ENCODE measurements around the gene MBD6.

MBD6 gene

DNA sequence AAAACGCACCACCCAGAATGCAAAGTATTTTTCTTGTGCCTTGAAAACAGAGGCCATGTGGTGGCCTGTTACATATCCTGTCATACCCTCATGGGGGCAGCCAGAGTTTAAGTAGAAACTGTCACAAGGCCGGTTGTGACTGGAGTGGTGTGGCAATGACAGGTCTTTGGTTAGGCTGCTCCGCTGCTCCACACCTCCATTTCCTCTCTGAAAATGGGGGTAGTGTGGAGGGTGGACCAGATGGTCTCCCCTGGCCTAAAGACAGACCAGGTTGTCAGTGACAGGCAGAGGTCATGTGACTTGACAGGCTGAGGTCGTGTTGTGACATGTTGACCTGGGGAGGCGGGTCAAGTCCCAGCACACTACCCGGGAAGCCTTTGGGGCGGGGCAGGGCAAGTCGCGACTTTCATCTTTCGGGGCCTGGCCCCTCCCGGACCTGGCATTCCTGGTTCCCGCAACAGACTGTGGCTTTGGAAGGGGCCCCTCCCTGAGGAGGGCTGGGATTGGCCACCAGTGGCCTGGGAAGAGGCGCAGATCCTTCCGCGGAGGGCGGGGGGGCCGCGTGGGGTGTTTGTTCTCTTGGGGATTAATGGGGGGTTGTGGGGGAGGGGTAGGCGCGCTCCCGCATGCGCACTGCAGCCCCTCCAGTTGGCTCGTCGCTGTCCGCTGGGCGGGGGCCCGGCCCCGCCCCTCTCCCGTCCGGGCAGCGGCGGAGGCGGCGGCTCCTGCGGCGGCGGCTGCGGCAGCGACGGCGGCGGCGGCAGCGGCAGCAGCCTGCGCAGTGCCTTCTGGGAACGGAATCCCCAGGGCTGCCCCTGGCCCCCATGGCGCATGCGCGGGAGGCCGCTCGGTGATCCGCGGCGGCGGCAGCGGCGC lies at the start of gene MBD6:
Gene MBD6 (plus strand): TSS at position 814 of the 876 bp plus-strand sequence. CDS start 1,480 bp downstream, outside the sequence.
- peak; percentile 91 for DNase-seq

GRCh38 chr12:57473392-57473791 lies 49.2 kb upstream of the MBD6 start:
- no peak for DNase-seq

- no peak for DNase-seq
These were observed 48.7 kb upstream of the MBD6 start for GRCh38 chr12:57473886-57474285.

DNA sequence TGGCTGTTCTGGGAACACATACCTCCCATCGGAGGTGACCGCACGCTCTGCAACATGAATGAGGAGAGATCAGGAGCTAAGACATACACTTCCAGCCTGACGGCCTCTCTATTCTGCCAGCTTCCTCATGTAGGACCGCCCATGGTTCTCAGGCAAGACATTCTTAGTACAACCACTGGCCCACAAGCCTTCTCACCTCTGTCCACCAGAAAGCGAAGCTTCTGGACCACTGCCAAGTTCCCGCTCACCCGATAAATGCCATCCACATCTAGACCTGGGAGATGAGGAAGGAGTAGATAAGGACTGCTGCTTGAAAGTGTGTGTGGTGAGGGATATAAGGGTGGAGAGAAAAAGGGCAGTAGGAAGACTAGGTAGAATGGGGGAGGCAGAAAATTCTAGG lies 48.2 kb upstream of the MBD6 start:
- DNase-seq, result no peak

DNA sequence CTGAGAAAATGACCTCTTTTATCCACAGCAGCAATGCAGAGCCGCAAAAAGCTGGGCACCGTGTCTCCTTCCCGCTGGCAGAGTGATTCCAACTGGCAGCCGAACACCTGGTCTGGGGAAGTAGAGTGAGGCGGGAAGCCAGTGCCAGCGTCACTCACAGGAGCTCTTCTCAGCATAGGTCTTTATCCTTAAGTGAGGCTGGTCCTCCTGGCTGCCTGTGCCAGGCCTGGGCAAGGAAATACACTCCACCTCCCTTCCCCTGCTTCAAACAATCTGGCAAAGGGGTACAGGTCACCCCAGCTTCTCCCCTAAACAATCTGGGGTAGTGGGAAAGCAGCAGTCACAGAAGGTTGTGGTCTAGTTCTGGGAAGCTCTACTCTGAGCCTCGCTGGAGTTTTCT lies 47.8 kb upstream of the MBD6 start:
- no peak for DNase-seq

DNA sequence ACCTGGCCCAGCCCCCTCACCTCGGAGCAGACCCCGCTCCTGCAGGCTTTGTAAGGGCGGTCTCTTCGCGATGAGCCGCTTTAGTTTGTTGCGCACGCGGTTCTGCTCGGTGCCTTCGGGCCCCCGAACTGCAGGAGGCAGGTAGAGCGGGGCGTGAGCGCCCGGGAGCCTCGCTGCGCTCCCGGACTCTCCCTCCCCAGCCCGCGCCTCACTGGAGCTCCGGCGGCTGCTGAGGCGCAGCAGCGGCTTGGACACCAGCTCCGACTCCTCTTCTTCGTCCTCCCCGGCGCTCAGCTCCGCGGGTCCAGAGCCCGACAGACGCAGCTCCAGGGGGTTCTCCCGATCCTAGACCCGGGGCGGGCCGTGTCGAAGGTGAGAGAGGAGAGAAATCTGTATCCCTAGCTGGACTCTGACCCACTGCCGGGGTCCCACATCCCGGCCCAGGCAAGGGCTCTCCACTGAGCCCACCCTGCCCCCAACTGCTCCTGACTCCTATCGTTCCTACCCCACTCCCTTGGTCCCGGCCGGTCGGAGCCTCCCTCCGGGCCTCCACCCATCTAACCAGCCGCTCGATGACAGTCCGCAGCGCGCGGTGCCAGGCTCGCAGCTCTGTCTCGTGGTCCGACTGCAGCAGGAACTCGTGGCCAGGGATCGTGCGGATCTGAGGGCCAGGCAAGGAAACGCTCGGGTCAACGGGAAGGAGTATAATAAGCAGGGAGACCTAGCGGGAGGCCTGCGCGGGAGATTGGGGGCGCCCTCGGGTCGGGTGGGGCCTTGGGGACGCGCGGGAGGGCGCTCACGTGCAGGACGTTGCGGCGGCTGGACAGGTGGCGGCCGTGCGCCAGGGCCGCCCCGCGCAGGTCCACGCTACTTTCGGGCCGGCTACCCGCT lies 47.1 kb upstream of the MBD6 start:
- no peak for DNase-seq

- DNase-seq, result peak; percentile 90
These were observed 46.2 kb upstream of the MBD6 start for GRCh38 chr12:57476162-57476992.

DNA sequence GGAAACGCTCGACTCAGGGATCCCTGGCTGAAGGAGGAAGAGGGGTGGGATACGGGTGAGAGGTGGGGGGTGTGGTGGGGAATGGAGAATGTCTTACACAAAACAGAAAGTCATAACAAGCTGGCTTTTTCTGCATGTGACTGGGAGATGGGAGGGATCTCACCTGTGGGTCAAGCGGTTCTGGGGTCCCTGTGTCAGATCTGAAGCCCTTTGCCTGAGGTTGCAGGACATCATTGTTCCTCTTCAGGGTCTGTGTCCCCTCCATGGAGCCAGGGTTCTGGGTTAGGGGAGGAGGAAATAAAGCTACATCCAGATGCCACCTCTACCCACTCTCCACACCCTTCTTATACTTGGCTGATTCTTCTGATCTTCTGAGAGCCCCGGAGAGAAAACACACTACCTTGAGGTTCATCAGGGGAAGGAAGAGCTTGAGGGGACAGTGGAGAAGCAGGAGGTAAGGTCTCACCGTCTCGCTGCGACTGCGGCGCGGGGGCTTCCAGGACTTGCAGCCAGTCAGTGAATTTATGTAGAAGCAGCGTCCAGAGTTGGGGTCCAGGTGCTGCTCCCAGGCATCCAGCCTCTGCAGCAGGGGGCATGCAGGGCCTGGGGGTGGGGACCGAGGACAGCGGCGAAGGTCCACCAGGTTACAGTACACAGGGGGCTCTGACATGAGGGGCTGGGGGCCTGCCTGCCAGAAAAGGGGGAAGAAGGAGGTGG lies 45.5 kb upstream of the MBD6 start:
- DNase-seq, result no peak

GRCh38 chr12:57477710-57478681 lies 44.6 kb upstream of the MBD6 start:
- DNase-seq, result peak; percentile 65

DNA sequence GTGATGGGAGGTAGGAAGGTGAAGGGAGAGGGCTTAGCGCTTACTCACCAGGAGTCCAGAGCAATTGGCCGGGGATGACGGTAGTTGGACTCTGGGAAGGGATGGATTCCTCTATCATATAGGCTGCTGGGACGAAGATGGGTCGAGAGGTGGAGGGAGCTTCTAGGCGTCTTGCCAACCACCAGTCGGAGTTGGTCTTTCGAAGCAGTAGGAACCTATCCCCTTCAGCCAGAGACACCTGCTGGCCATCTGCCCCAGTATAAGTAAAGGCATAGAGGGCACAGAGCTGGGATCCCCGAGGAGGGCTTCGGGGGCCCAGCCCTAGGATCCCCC lies 43.6 kb upstream of the MBD6 start:
- DNase-seq, result no peak

GRCh38 chr12:57479376-57480115 lies 43.1 kb upstream of the MBD6 start, which contains the start of gene ARHGAP9:
Gene ARHGAP9 (minus strand): TSS chr12:57479866. CDS start chr12:57479406, 460 bp downstream.
- DNase-seq, result peak; percentile 66

- no peak for DNase-seq
These were observed 41.0 kb upstream of the MBD6 start for GRCh38 chr12:57481671-57482070.

GRCh38 chr12:57483466-57483865 lies 39.2 kb upstream of the MBD6 start:
- no peak for DNase-seq

DNA sequence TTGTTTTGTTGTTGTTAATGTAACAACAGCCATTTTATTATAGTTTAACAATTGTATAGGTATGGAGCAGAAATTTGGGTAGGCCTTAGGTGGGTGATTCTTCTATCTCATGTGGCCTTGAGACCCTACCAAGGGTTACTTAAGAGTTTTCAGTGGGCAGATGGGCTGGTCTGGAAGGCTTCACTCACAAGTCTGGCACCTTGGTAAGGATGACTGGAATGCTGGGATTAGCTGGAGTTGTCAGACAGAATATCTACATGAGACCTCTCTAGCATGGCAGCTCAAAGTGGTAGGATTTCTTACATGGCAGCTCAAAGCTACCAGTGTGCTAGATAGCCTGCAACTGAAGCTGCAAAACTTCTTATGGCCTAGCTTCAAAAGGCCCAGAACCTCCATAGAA lies 36.9 kb upstream of the MBD6 start:
- DNase-seq, result no peak

- no peak for DNase-seq
These were observed 35.5 kb upstream of the MBD6 start for GRCh38 chr12:57487055-57487596.

DNA sequence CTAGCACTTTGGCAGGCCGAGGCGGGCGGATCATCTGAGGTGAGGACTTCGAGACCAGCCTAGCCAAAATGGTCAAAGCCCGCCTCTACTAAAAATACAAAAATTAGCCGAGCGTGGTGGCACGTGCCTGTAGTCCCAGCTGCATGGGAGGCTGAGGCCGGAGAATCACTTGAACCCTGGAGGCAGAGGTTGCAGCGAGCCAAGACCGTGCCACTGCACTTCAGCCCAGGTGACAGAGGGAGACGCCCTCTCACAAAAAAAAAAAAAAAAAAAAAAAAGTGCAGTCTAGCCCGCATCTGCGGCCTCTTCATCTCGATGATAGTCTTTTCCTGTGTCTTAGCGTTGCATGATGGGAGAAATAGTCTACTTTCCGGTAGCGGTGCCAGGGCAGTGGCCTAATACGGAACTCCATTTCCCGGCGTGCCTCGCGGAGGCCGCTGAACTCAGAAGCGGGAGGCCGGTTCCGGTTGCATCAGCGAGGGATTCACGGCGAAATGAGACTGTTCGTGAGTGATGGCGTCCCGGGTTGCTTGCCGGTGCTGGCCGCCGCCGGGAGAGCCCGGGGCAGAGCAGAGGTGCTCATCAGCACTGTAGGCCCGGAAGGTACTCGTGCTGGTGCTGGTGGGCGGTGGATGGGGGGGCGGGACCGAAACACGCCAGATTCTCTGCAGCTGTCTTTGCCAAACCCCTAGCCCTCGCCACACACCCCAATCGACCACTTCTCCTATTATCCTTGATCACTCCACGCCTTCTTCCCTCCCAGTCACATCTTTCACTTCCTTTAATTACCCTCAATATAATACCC lies 34.8 kb upstream of the MBD6 start, which contains the start of gene MARS1:
Gene MARS1 (plus strand): TSS at position 472 of the 805 bp plus-strand sequence. CDS start 23 bp downstream, at position 495.
- DNase-seq, result peak; percentile 97

DNA sequence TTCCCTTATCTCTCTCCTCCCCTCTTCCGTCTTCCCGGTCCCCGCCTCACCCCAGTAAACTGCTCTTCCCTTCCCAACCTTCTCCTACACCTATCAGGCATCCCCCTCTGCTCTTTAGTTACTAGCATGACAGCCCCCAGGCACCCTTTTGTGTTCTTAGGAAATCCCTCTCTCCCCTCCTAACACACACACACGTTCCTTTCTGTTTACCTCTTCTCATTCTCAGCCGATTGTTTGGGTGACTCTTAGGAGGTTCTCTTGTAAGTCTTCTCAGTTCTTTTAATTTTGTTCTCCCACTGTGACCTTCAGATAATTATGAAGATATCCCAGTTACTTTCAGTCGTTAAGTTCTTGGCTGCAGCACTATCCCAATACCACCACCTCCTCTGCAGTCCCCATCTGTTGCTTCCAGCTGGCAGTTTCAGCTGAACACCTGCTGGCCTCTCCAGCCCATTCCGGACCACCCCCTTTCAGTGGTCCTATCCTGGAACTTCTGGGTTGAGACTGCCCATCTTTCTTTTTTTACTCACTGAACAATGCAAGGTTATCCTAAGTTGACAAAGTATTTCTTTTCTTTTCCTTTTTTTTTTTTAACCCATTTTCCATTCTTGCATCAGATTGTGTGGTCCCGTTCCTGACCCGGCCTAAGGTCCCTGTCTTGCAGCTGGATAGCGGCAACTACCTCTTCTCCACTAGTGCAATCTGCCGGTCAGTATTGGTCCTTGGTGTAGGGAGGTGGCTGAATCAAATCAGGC lies 34.0 kb upstream of the MBD6 start:
- no peak for DNase-seq

DNA sequence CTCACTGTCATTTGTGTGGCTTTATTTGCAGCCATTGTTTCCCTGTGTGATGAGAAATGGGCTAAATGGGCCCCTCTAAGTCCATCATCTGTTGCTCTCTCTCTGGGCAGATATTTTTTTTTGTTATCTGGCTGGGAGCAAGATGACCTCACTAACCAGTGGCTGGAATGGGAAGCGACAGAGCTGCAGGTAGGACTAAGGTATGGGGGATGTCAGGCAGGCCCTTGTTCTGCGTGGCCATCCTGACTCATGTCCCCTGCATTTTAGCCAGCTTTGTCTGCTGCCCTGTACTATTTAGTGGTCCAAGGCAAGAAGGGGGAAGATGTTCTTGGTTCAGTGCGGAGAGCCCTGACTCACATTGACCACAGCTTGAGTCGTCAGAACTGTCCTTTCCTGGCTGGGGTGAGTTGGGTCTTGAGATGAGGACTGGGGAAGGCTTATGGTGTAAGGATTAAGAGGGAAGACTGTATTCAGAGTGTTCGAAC lies 33.4 kb upstream of the MBD6 start:
- no peak for DNase-seq
